Measurements from ENCODE around the gene ACTG1. TPM values are rescaled to one million over a fixed set of nuclear protein-coding genes. Genes with fewer than 3 reads are reported as not detected.

The ACTG1 gene
- total RNA-seq, 1 donor from 2014 or later: 3,451 TPM

- Mint-ChIP-seq H3K27ac (no peak overlapping the region), H3K4me1 (ENCODE audit: unreplicated experiment) (peaks cover 16% of the 10 kb centered on the region), H3K4me3 (no peak overlapping the region), H3K27me3 (peaks cover 5% of the 10 kb centered on the region), H3K36me3 (no peaks in the 10 kb centered on the region), H3K9me3 (no peaks in the 10 kb centered on the region)
- DNase-seq (ENCODE audit: extremely low spot score, unreplicated experiment): no peak
- TF ChIP-seq CTCF (conservative IDR thresholded peaks at IDR 0.05): no peak
These were observed 10.9 kb upstream of the ACTG1 start for GRCh38 chr17:81523402-81524038.

- DNase-seq (ENCODE audit: extremely low spot score, unreplicated experiment): no peak
- H3K36me3 Mint-ChIP-seq: no peaks in the 10 kb centered on the region
- H3K27ac Mint-ChIP-seq: peak overlapping the region; percentile 39
- peaks cover 22% of the 10 kb centered on the region for H3K4me1 Mint-ChIP-seq (ENCODE audit: unreplicated experiment)
- H3K27me3 Mint-ChIP-seq: peaks cover 10% of the 10 kb centered on the region
- no peak overlapping the region for H3K4me3 Mint-ChIP-seq
- H3K9me3 Mint-ChIP-seq: no peaks in the 10 kb centered on the region
- peak; percentile 71 for TF ChIP-seq CTCF (conservative IDR thresholded peaks at IDR 0.05)
These were observed 10.1 kb upstream of the ACTG1 start for GRCh38 chr17:81522491-81523401.

GRCh38 chr17:81520021-81520901, 7.7 kb upstream of the ACTG1 start:
- H3K36me3 Mint-ChIP-seq: no peaks in the 10 kb centered on the region
- peak overlapping the region; percentile 68 for H3K4me3 Mint-ChIP-seq
- TF ChIP-seq CTCF (conservative IDR thresholded peaks at IDR 0.05): no peak
- H3K9me3 Mint-ChIP-seq: no peaks in the 10 kb centered on the region
- H3K27ac Mint-ChIP-seq: peak overlapping the region; percentile 91
- no peak for DNase-seq (ENCODE audit: extremely low spot score, unreplicated experiment)
- peaks cover 10% of the 10 kb centered on the region for H3K27me3 Mint-ChIP-seq
- peaks cover 24% of the 10 kb centered on the region for H3K4me1 Mint-ChIP-seq (ENCODE audit: unreplicated experiment)

- peak overlapping the region; percentile 68 for H3K4me3 Mint-ChIP-seq
- H3K9me3 Mint-ChIP-seq: no peaks in the 10 kb centered on the region
- no peak for DNase-seq (ENCODE audit: extremely low spot score, unreplicated experiment)
- peaks cover 10% of the 10 kb centered on the region for H3K27me3 Mint-ChIP-seq
- peak overlapping the region; percentile 43 for H3K27ac Mint-ChIP-seq
- H3K4me1 Mint-ChIP-seq (ENCODE audit: unreplicated experiment): peaks cover 26% of the 10 kb centered on the region
- no peaks in the 10 kb centered on the region for H3K36me3 Mint-ChIP-seq
- TF ChIP-seq CTCF (conservative IDR thresholded peaks at IDR 0.05): peak; percentile 61
These were observed 6.9 kb upstream of the ACTG1 start for GRCh38 chr17:81519284-81520020.

Data from type B pancreatic cell (in vitro differentiated cells).